Activated T-helper 2 cell treated with anti-CD3 and anti-CD28 coated beads, Interferon-gamma antibody, Interleukin-2, Interleukin-4, amounts not matched to agents 10 μg/mL and 5 μg/mL and 100 μg/mL, durations not matched to agents 14 hours and 24 hours and 36 hours (primary cell): ENCODE results near the gene ENPP7. TPM values are rescaled to one million over a fixed set of nuclear protein-coding genes. Genes with fewer than 3 reads are reported as not detected.
"Not testable (repeated sequence)": the region's sequence is repeated elsewhere in the genome, so short reads cannot be mapped to it uniquely, and the experiment has no call there.

Experiments used
- DNase-seq: peaks from one replicate; pipeline ENCODE4 v3.0.0; 2021; ENCODE audit warnings: low spot score
- H3K27ac Mint-ChIP-seq: one replicate; pipeline ENCODE4 v1.8.0; 2021; ENCODE audit warnings: mixed read lengths
- H3K27me3 Mint-ChIP-seq: one replicate; pipeline ENCODE4 v1.8.0; 2021; ENCODE audit warnings: low read depth, mixed read lengths
- H3K36me3 Mint-ChIP-seq: one replicate; pipeline ENCODE4 v1.8.0; 2021; ENCODE audit warnings: low read depth, mixed read lengths
- H3K4me1 Mint-ChIP-seq: one replicate; pipeline ENCODE4 v1.8.0; 2021; ENCODE audit warnings: low read depth, mixed read lengths
- H3K4me3 Mint-ChIP-seq: one replicate; pipeline ENCODE4 v1.8.0; 2021; ENCODE audit warnings: low read depth, mild to moderate bottlenecking, moderate library complexity, mixed read lengths
- H3K9me3 Mint-ChIP-seq: one replicate; pipeline ENCODE4 v1.8.0; 2021; ENCODE audit warnings: mixed read lengths
- intact Hi-C: fragments of 100-400 bp; cut with micrococcal nuclease; formaldehyde crosslinking; loops from one replicate; pipeline ENCODE4 v1.15.1; 2023
- total RNA-seq: library from RNA; stranded (reverse); gene quantifications from 2 replicates; pipeline ENCODE4 v1.2.3, GENCODE V29; 2022

Gene ENPP7
- total RNA-seq, 1 donor from 2014 or later: not detected

DNA sequence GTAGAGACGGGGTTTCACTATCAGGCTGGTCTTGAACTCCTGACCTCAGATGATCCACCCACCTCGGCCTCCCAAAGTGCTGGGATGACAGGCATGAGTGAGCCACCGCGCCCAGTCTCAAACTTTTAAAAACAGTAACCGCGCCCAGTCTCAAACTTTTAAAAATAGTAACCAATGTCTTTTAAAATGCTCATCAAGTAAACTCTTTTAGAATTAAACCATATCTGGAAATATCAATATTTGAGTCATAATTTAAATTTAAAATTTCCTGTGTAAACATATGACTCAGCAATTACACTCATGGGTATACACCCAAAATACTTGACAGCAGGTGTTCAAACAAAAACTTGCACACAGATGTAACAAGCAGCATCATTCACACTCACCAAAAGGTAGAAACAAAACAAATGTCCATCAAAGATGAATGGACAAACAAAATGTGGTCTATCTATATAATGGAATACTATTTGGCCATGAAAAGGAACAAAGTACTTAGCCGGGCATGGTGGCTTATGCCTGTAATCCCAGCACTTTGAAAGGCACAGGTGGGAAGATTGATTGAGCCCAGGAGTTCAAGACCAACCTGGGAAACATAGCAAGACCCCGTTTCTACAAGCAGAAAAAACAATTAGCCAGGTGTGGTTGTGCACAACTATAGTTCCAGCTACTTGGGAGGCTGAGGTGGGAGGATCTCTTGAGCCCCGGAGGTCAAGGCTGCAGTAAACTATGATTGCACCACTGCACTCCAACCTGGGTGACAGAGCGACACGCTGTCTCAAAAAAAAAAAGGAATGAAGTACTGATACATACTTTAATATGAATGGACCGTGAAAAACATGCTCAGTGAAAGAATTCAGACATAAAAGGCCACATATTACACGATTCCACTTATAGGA lies 20.2 kb downstream of the ENPP7 start:
- Mint-ChIP-seq H3K27ac (no peak overlapping the region), H3K4me3 (no peak overlapping the region), H3K4me1 (peaks cover 16% of the 10 kb centered on the region), H3K9me3 (no peaks in the 10 kb centered on the region), H3K27me3 (peaks cover 38% of the 10 kb centered on the region), H3K36me3 (no peaks in the 10 kb centered on the region)
- DNase-seq: no peak
- intact Hi-C loops: no loop called here

GRCh38 chr17:79752175-79752574 lies 21.4 kb downstream of the ENPP7 start:
- H3K27ac Mint-ChIP-seq: no peak overlapping the region
- H3K4me3 Mint-ChIP-seq: no peak overlapping the region
- no peaks in the 10 kb centered on the region for H3K36me3 Mint-ChIP-seq
- intact Hi-C loops: no loop called here
- H3K4me1 Mint-ChIP-seq: peaks cover 14% of the 10 kb centered on the region
- peaks cover 28% of the 10 kb centered on the region for H3K27me3 Mint-ChIP-seq
- H3K9me3 Mint-ChIP-seq: no peaks in the 10 kb centered on the region
- no peak for DNase-seq

- no peak for DNase-seq
- intact Hi-C loops: no loop called here
- Mint-ChIP-seq H3K4me1 (peaks cover 10% of the 10 kb centered on the region), H3K36me3 (no peaks in the 10 kb centered on the region), H3K27ac (no peak overlapping the region), H3K9me3 (no peaks in the 10 kb centered on the region), H3K27me3 (peaks cover 27% of the 10 kb centered on the region), H3K4me3 (no peak overlapping the region)
Observed at GRCh38 chr17:79754370-79754769, 23.6 kb downstream of the ENPP7 start.

- H3K27ac Mint-ChIP-seq, H3K36me3 Mint-ChIP-seq, H3K9me3 Mint-ChIP-seq, H3K4me3 Mint-ChIP-seq, DNase-seq, intact Hi-C loops: not testable (repeated sequence)
- peaks cover 10% of the 10 kb centered on the region for H3K4me1 Mint-ChIP-seq
- H3K27me3 Mint-ChIP-seq: peaks cover 22% of the 10 kb centered on the region
Observed at GRCh38 chr17:79754903-79755302, 24.2 kb downstream of the ENPP7 start.

GRCh38 chr17:79755591-79755990 lies 24.8 kb downstream of the ENPP7 start:
- Mint-ChIP-seq H3K36me3 (no peaks in the 10 kb centered on the region), H3K27me3 (peaks cover 18% of the 10 kb centered on the region), H3K4me1 (peaks cover 9% of the 10 kb centered on the region), H3K27ac (no peak overlapping the region), H3K4me3 (no peak overlapping the region), H3K9me3 (no peaks in the 10 kb centered on the region)
- intact Hi-C loops: no loop called here
- no peak for DNase-seq

GRCh38 chr17:79757140-79757745 lies 26.5 kb downstream of the ENPP7 start:
- DNase-seq: no peak
- Mint-ChIP-seq H3K36me3 (no peaks in the 10 kb centered on the region), H3K27me3 (peaks cover 9% of the 10 kb centered on the region), H3K4me1 (no peaks in the 10 kb centered on the region), H3K27ac (no peak overlapping the region), H3K9me3 (no peaks in the 10 kb centered on the region), H3K4me3 (no peak overlapping the region)
- intact Hi-C loops: no loop called here

GRCh38 chr17:79758271-79758670 lies 27.5 kb downstream of the ENPP7 start:
- H3K4me1 Mint-ChIP-seq: no peaks in the 10 kb centered on the region
- H3K36me3 Mint-ChIP-seq: no peaks in the 10 kb centered on the region

DNA sequence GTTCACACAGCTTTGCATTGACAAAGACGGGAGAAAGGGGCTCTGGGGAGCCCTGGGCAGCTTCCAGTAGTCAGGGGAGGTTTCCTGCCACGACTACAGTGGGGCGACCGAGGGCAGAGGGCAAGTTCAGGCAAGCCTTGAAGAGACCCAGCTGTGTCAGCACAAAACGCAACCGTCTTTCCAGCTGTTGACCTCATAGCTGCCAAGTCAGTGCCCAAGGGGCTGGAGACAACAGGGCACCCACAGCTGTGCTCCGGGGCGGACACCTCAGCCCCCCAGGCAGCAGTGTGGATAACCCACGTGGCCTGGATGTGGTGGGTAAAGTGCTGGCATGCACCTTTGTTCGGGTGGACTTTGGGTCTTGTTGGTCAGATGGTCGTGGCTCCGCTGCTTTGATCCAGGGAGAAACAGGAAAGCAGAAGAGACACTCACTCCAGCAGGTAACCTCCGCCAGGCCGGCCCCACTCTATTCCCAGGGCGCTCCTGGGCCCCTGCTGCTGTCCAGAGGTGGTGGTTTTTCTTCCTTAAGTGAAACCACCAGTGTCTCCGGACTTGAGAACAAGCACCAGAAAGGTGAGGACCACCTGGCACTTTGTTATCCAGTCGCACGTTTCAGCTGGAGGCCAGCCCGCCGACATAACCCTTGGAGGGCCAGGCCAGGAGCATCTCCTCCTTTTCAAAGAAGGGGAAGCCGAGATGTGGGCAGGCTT lies 29.6 kb downstream of the ENPP7 start:
- H3K4me1 Mint-ChIP-seq: no peaks in the 10 kb centered on the region
- DNase-seq: no peak
- H3K9me3 Mint-ChIP-seq: no peaks in the 10 kb centered on the region
- H3K4me3 Mint-ChIP-seq: no peak overlapping the region
- no peak overlapping the region for H3K27ac Mint-ChIP-seq
- H3K27me3 Mint-ChIP-seq: peaks cover 9% of the 10 kb centered on the region
- H3K36me3 Mint-ChIP-seq: no peaks in the 10 kb centered on the region
- intact Hi-C loops: no loop called here

More at GRCh38 chr17:79758271-79758670, 27.5 kb downstream of the ENPP7 start:
- no peaks in the 10 kb centered on the region for H3K9me3 Mint-ChIP-seq
- no peak for DNase-seq
- H3K27ac Mint-ChIP-seq: no peak overlapping the region
- intact Hi-C loops: no loop called here
- H3K4me3 Mint-ChIP-seq: no peak overlapping the region
- peaks cover 9% of the 10 kb centered on the region for H3K27me3 Mint-ChIP-seq

- Mint-ChIP-seq H3K27ac (no peak overlapping the region), H3K27me3 (peaks cover 9% of the 10 kb centered on the region), H3K4me1 (no peaks in the 10 kb centered on the region), H3K36me3 (no peaks in the 10 kb centered on the region), H3K4me3 (no peak overlapping the region), H3K9me3 (no peaks in the 10 kb centered on the region)
- intact Hi-C loops: no loop called here
- DNase-seq: no peak
Observed at GRCh38 chr17:79761894-79762589, 31.3 kb downstream of the ENPP7 start.

- Mint-ChIP-seq H3K4me1 (no peaks in the 10 kb centered on the region), H3K36me3 (no peaks in the 10 kb centered on the region), H3K9me3 (no peaks in the 10 kb centered on the region), H3K27ac (no peak overlapping the region), H3K27me3 (peaks cover 3% of the 10 kb centered on the region), H3K4me3 (no peak overlapping the region)
- intact Hi-C loops: no loop called here
- DNase-seq: no peak
Observed at GRCh38 chr17:79765708-79766107, 35.0 kb downstream of the ENPP7 start.

GRCh38 chr17:79769570-79770506 lies 39.1 kb downstream of the ENPP7 start:
- intact Hi-C loops: no loop called here
- H3K9me3 Mint-ChIP-seq: no peaks in the 10 kb centered on the region
- peaks cover 26% of the 10 kb centered on the region for H3K27me3 Mint-ChIP-seq
- DNase-seq: no peak
- H3K27ac Mint-ChIP-seq: no peak overlapping the region
- H3K4me3 Mint-ChIP-seq: no peak overlapping the region
- no peaks in the 10 kb centered on the region for H3K4me1 Mint-ChIP-seq
- no peaks in the 10 kb centered on the region for H3K36me3 Mint-ChIP-seq

DNA sequence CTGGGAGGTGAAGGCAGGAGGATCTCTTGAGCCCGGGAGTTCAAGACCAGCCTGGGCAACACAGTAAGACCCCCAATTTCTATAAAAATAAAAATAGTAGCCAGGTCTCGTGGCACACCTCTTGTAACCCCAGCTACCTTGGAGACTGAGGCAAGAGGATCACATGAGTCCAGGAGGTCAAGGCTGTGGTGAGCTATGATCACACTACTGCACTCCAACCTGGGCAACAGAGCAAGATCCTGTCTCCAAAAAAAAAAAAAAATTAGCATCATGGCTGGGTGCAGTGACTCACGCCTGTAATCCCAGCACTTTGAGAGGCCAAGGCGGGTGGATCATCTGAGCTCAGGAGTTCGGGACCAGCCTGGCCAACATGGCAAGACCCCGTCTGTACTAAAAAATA lies 40.5 kb downstream of the ENPP7 start:
- Mint-ChIP-seq H3K27ac (no peak overlapping the region), H3K9me3 (no peaks in the 10 kb centered on the region), H3K4me1 (no peaks in the 10 kb centered on the region), H3K27me3 (peaks cover 39% of the 10 kb centered on the region), H3K36me3 (no peaks in the 10 kb centered on the region), H3K4me3 (no peak overlapping the region)
- no peak for DNase-seq
- intact Hi-C loops: no loop called here
